ENCODE measurements around the gene MEGF8.

- TF ChIP-seq RBM22 (optimal IDR thresholded peaks at IDR 0.05; ENCODE audit: low read length) (no peak), HMGA1 (CRISPR knock-in tag; conservative IDR thresholded peaks at IDR 0.05) (no peak), ZNF317 (CRISPR knock-in tag; IDR thresholded peaks at IDR 0.05) (no peak)
Measured at GRCh38 chr19:42348211-42348610, 22.8 kb downstream of the MEGF8 start.
